ENCODE results near the gene CMPK2. TPM values are rescaled to one million over a fixed set of nuclear protein-coding genes. Genes with fewer than 3 reads are reported as not detected.

The CMPK2 gene
- total and polyA plus RNA-seq, 9 of the 15 experiments (the other 6 are each of a cell fraction or from before 2014, with no cell fraction given): 2.6 to 10.5 (median 5.0) TPM

- TF ChIP-seq HBP1 (CRISPR knock-in tag; IDR thresholded peaks at IDR 0.05) (0 out of 2 replicates have a peak, but pooled peaks have one; percentile 40), SMARCA5 (IDR thresholded peaks at IDR 0.05) (peak; percentile 75; the same call in 1 of the 2 replicates), GATAD2A (IDR thresholded peaks at IDR 0.05) (peak; percentile 91), SUPT5H (IDR thresholded peaks at IDR 0.05) (no peak), TCF3 (CRISPR knock-in tag; IDR thresholded peaks at IDR 0.05) (peak; percentile 97), DMBX1 (CRISPR knock-in tag; IDR thresholded peaks at IDR 0.05; ENCODE audit: borderline replicate concordance) (peak; percentile 79; the same call in 1 of the 2 replicates), MED1 (CRISPR knock-in tag; IDR thresholded peaks at IDR 0.05; ENCODE audit: borderline replicate concordance) (no peak), ZEB2 (IDR thresholded peaks at IDR 0.05) (peak; percentile 96), ZNF121 (CRISPR knock-in tag; conservative IDR thresholded peaks at IDR 0.05) (no peak), CHAMP1 (IDR thresholded peaks at IDR 0.05) (peak; percentile 87), ZNF134 (CRISPR knock-in tag; conservative IDR thresholded peaks at IDR 0.05) (peak; percentile 31; the same call in 1 of the 2 replicates), ELK3 (CRISPR knock-in tag; IDR thresholded peaks at IDR 0.05) (0 out of 2 replicates have a peak, but pooled peaks have one; percentile 58), ZNF277 (CRISPR knock-in tag; IDR thresholded peaks at IDR 0.05; ENCODE audit: borderline replicate concordance) (no peak), HDAC3 (IDR thresholded peaks at IDR 0.05; ENCODE audit: borderline replicate concordance, partially characterized antibody) (peak; percentile 66), ZNF23 (CRISPR knock-in tag; IDR thresholded peaks at IDR 0.05) (0 out of 2 replicates have a peak, but pooled peaks have one; percentile 26), ZNF584 (CRISPR knock-in tag; IDR thresholded peaks at IDR 0.05; ENCODE audit: low read depth) (no peak), BCOR (IDR thresholded peaks at IDR 0.05) (peak; percentile 78), CC2D1A (IDR thresholded peaks at IDR 0.05) (peak; percentile 80), RBM25 (IDR thresholded peaks at IDR 0.05; ENCODE audit: low read depth, low read length, severe bottlenecking) (peak; percentile 78), ZNF583 (CRISPR knock-in tag; IDR thresholded peaks at IDR 0.05) (peak; percentile 75; the same call in 1 of the 2 replicates), MNT (conservative IDR thresholded peaks at IDR 0.05) (peak in 1 of 2 experiments; percentile 45; a peak in 2 of 4 replicates), LCOR (CRISPR knock-in tag; IDR thresholded peaks at IDR 0.05) (peak; percentile 83), ZKSCAN8 (CRISPR knock-in tag; IDR thresholded peaks at IDR 0.05) (0 out of 2 replicates have a peak, but pooled peaks have one; percentile 25)
Measured at GRCh38 chr2:6887751-6888192, 22.1 kb upstream of the CMPK2 start (continued).

All from K562 (cell line).